GM12801 (cell line): Measurements from ENCODE around the gene UNC45B.

Experiments
- CTCF ChIP-seq: IDR thresholded peaks from one replicate; pipeline ENCODE4 v1.5.1; 2011; ENCODE audit warnings: control low read depth; ENCODE audit not compliant: insufficient read length; ENCODE audit errors: extremely low read depth

UNC45B gene

GRCh38 chr17:35147375-35147905, at the start of gene UNC45B:
Gene UNC45B (plus strand): TSS chr17:35147817. CDS start chr17:35148264, 447 bp downstream.
- TF ChIP-seq CTCF = no peak

GRCh38 chr17:35099908-35100307, 47.7 kb upstream of the UNC45B start:
- no peak for TF ChIP-seq CTCF

- no peak for TF ChIP-seq CTCF
Measured at GRCh38 chr17:35101036-35101435, 46.6 kb upstream of the UNC45B start.

GRCh38 chr17:35101725-35102124, 45.9 kb upstream of the UNC45B start:
- no peak for TF ChIP-seq CTCF

- no peak for TF ChIP-seq CTCF
Measured at GRCh38 chr17:35103271-35103670, 44.3 kb upstream of the UNC45B start.

GRCh38 chr17:35104844-35105450, 42.7 kb upstream of the UNC45B start:
- no peak for TF ChIP-seq CTCF

GRCh38 chr17:35116845-35117244, 30.8 kb upstream of the UNC45B start:
- TF ChIP-seq CTCF = no peak

GRCh38 chr17:35117984-35118383, 29.6 kb upstream of the UNC45B start:
- no peak for TF ChIP-seq CTCF
